Measurements from ENCODE around the gene FGFR3. TPM values are rescaled to one million over a fixed set of nuclear protein-coding genes. Genes with fewer than 3 reads are reported as not detected.
A peak's percentile ranks its signal among the peaks of the same experiment; 100 is the strongest.

Gene FGFR3
- total and polyA plus RNA-seq, 9 of the 15 experiments (the other 6 are each of a cell fraction or from before 2014, with no cell fraction given), result 1.2 to 60.4 (median 12.7) TPM

- Histone ChIP-seq H4K20me1 (replicated peaks; ENCODE audit: control insufficient read depth, insufficient read depth, low read length) (peaks cover 20% of the 10 kb centered on the region), H3K27me3 (ENCODE audit: control insufficient read depth in 2 of 2, insufficient read depth in 2 of 2, low read length in 2 of 2) (no peaks in the 10 kb centered on the region), H3K4me1 (replicated peaks in 1 of 2; ENCODE audit: control insufficient read depth in 2 of 2, insufficient read depth in 2 of 2, low read length in 2 of 2) (peaks cover 3 to 84% of the 10 kb centered on the region in 2 experiments; a peak in 3 of 5 replicates), H2AFZ (ENCODE audit: low read depth, low read length) (no peak overlapping the region), H3K79me2 (ENCODE audit: control insufficient read depth, insufficient read depth, low read length) (peaks cover 48% of the 10 kb centered on the region), H3K9ac (ENCODE audit: insufficient read depth in 1 of 2, low read depth in 2 of 2, low read length in 2 of 2) (peak overlapping the region in 1 of 2 experiments; percentile 74; a peak in 2 of 4 replicates), H3K9me3 (replicated peaks; ENCODE audit: control insufficient read depth, insufficient read depth, low read depth, low read length) (no peaks in the 10 kb centered on the region), H3K9me1 (ENCODE audit: control insufficient read depth, insufficient read depth, low read length) (peaks cover 7% of the 10 kb centered on the region), H3K4me3 (no peak overlapping the region), H3K27ac (ENCODE audit: extremely low read depth, low read depth, low read length) (no peak overlapping the region), H3K4me2 (ENCODE audit: insufficient read depth, low read length) (no peak overlapping the region), H3K36me3 (ENCODE audit: control insufficient read depth, insufficient read depth, low read length) (peaks cover 42% of the 10 kb centered on the region; the same call in 2 of the 3 replicates)
- DNase-seq (ENCODE audit: extremely low read depth in 1 of 4, low spot score in 3 of 4) (no peak), FAIRE-seq (no peak), ATAC-seq (no peak)
- intact Hi-C loops (cut with micrococcal nuclease), result no loop called here
- in situ Hi-C loops (cut with MboI), result no loop called here
- ChIA-PET POLR2A (interaction anchor here (1.1 kb wide), 1 partner anchor 12 kb away, joined by 3 read pairs; no protein-coding TSS in a partner anchor), CTCF (ENCODE audit: low intra/inter-chr PET ratio) (no interaction called here)
- 91% methylated on average over 8 of the region's 14 CpGs for WGBS (ENCODE audit: insufficient coverage, low coverage, missing lambda C conversion rate)
- BruUV-seq (replicated peaks), result no TSS peak
- TF ChIP-seq TCF7L2 (IDR thresholded peaks at IDR 0.05; ENCODE audit: low read depth, low read length) (no peak), ELF2 (CRISPR knock-in tag; IDR thresholded peaks at IDR 0.05) (no peak), MBD2 (IDR thresholded peaks at IDR 0.05; ENCODE audit: borderline replicate concordance, low read depth) (no peak), PHF21A (IDR thresholded peaks at IDR 0.05; ENCODE audit: borderline replicate concordance, low read depth) (no peak), NR4A1 (CRISPR knock-in tag; IDR thresholded peaks at IDR 0.05) (no peak), NR4A1 (tag; IDR thresholded peaks at IDR 0.05) (no peak), ZNF445 (CRISPR knock-in tag; IDR thresholded peaks at IDR 0.05; ENCODE audit: low read depth) (no peak), E2F5 (CRISPR knock-in tag; IDR thresholded peaks at IDR 0.05) (no peak), MCM5 (IDR thresholded peaks at IDR 0.05; ENCODE audit: low read depth) (no peak), USF1 (CRISPR knock-in tag; IDR thresholded peaks at IDR 0.05) (no peak), JUN (IDR thresholded peaks at IDR 0.05; ENCODE audit: borderline replicate concordance, low read depth, low read length) (no peak), JUN (CRISPR knock-in tag; IDR thresholded peaks at IDR 0.05; ENCODE audit: borderline replicate concordance) (no peak), ARID3B (CRISPR knock-in tag; IDR thresholded peaks at IDR 0.05; ENCODE audit: borderline replicate concordance) (no peak), POLR2A (conservative IDR thresholded peaks at IDR 0.05) (no peak), ARID4B (CRISPR knock-in tag; IDR thresholded peaks at IDR 0.05) (no peak), TCF7 (IDR thresholded peaks at IDR 0.05; ENCODE audit: borderline replicate concordance) (no peak)
Measured at GRCh38 chr4:1796486-1797204, 3.6 kb downstream of the FGFR3 start.
